Upper lobe of left lung (tissue), 4 donors: ENCODE measurements around the gene SCARF1.

Experiments used
- CTCF ChIP-seq, 6 experiments: fragments of 450-650 bp in 4 of 6; fragments of 200-600 bp in 2 of 6; sonication (generic) in 2 of 6; IDR thresholded peaks; one replicate each; pipeline ENCODE4 v1.5.1; 2016 to 2019; ENCODE audit warnings: antibody characterized with exemption in 6 of 6
- EP300 ChIP-seq, 4 donors: sonication (generic); formaldehyde crosslinking; IDR thresholded peaks; one replicate each; pipeline ENCODE4 v1.5.1; 2017; ENCODE audit warnings: antibody characterized with exemption in 4 of 4, control low read depth in 2 of 4
- POLR2A ChIP-seq, 4 donors: fragments of 450-650 bp; IDR thresholded peaks; one replicate each; pipeline ENCODE4 v1.5.1; 2016 to 2017; ENCODE audit warnings: antibody characterized with exemption in 4 of 4, mild to moderate bottlenecking in 2 of 4
- POLR2AphosphoS5 ChIP-seq, 2 donors: sonication (generic); formaldehyde crosslinking; IDR thresholded peaks; one replicate each; pipeline ENCODE4 v1.5.1; 2017; ENCODE audit warnings: antibody characterized with exemption in 2 of 2

GRCh38 chr17:1601571-1601970, 44.0 kb downstream of the SCARF1 start:
- TF ChIP-seq CTCF (IDR thresholded peaks at IDR 0.05): no peak
- TF ChIP-seq POLR2A (IDR thresholded peaks at IDR 0.05): no peak
- no peak for TF ChIP-seq POLR2AphosphoS5 (IDR thresholded peaks at IDR 0.05)
- TF ChIP-seq EP300 (IDR thresholded peaks at IDR 0.05): no peak
